ENCODE data around the gene BTBD18.
"Not testable (repeated sequence)": the region's sequence is repeated elsewhere in the genome, so short reads cannot be mapped to it uniquely, and the experiment has no call there.

BTBD18 gene

DNA sequence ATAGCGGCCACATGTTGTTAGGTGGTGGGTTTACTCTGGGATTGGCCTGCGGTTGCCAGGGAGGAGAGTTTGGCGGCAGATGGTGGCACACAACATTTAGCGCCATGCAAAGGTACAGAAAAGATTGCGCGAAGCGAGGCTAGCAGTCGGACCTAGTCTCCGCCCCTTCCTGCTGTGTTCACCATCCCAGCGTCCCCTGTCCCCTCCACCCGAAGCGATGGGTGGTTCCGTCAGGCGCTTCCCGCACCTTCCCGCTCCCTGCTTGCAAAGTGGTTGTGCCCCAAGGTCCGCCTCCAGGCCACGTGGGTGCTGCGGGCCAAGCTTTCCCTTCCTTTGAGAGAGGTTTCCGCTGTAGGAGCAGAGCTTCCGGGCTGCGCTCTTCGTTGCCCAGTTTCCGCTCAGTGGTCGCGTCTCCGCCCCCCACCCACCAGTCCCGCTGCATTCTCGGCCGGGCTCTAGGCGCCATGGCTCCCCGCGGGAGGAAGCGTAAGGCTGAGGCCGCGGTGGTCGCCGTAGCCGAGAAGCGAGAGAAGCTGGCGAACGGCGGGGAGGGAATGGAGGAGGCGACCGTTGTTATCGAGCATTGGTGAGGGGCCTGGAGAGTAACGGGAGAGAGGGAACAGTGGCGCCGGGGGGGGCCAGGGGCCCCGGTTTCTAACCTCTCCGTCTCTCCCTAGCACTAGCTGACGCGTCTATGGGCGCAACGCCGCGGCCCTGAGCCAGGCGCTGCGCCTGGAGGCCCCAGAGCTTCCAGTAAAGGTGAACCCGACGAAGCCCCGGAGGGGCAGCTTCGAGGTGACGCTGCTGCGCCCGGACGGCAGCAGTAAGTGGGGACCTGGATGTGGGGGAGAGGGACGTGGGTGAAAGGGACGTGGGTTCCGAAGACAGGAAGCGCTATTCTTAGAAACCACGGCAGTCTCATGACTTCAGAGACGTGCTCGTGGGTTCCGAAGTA is 10.2 kb downstream of the BTBD18 start, which contains the start of gene SELENOH:
TSS of gene SELENOH (plus strand) at position 360 of the 955 bp plus-strand sequence. CDS start at position 465, 105 bp downstream.
- ATAC-seq (replicated peaks; ENCODE audit: extremely low read depth, poor library complexity, severe bottlenecking) = peak; percentile 87
- peaks cover 37% of the 10 kb centered on the region for H3K36me3 Mint-ChIP-seq (ENCODE audit: insufficient read depth)
- H3K27ac Mint-ChIP-seq (ENCODE audit: low read depth) = peak within 1 kb of the TSS; percentile 98
- no peaks in the 10 kb centered on the region for H3K9me3 Mint-ChIP-seq
- no peaks in the 10 kb centered on the region for H3K27me3 Mint-ChIP-seq
- peak within 1 kb of the TSS; percentile 96 for H3K4me3 Mint-ChIP-seq
- DNase-seq (ENCODE audit: low spot score in 2 of 2) = peak; percentile 85 to 90
- peaks cover 44% of the 10 kb centered on the region for H3K4me1 Mint-ChIP-seq

DNA sequence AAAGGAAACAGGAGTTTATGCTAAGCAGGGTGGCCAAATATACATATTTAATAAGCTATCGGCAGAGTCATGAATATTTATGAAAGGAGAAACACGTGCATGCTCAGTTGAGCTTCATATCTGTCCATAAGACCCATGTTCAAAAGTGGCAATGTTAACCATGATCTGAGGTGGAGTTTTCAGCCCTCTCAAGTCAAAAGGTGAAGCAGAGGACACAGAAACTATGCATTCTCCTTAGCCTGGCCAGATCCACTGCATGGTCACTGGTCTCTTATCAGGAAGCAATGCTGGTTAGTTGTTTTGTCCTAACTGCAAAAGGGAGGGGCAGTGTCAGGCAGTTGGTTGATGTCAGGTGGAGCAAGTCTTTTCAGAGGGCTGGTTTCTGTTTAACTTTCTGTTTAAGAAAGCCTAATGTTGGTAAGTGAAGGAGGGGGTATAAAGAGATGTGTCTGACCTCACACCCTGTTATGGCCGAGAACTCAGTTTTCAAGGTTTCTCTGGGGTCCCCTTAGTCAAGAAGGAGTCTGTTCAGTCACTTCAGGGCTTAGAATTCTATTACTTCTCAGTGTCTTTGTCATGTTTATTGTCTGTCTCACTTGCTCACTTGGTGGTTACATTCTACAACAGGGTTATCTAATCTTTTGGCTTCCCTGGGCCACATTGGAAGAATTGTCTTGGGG is 15.9 kb downstream of the BTBD18 start:
- ATAC-seq (replicated peaks; ENCODE audit: extremely low read depth, poor library complexity, severe bottlenecking) (no peak), DNase-seq (ENCODE audit: low spot score in 2 of 2) (no peak)
- no peaks in the 10 kb centered on the region for H3K27me3 Mint-ChIP-seq
- peaks cover under 1% of the 10 kb centered on the region for H3K4me1 Mint-ChIP-seq
- no peak overlapping the region for H3K4me3 Mint-ChIP-seq
- peaks cover 28% of the 10 kb centered on the region for H3K36me3 Mint-ChIP-seq (ENCODE audit: insufficient read depth)
- no peaks in the 10 kb centered on the region for H3K9me3 Mint-ChIP-seq
- H3K27ac Mint-ChIP-seq (ENCODE audit: low read depth) = peak overlapping the region; percentile 41

DNA sequence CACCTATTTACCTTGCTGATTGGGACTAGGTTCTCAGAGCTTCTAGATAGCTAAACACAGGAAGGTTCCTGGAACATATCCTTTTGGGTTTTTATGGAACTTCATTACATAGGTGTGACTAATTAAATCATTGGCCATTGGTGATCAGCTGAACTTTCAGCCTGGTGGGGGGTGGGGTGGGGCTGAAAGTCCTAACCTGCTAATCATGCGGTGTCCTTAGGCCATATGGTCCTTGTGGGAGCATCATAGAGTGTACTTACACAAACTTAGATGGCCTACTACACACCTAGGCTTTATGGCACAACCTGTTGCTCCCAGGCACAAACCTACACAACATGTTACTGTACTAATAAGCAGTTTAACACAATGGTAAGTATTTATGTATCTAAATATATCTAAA is 19.0 kb downstream of the BTBD18 start:
- Mint-ChIP-seq H3K9me3 (no peaks in the 10 kb centered on the region), H3K36me3 (ENCODE audit: insufficient read depth) (peaks cover 25% of the 10 kb centered on the region), H3K4me1 (peaks cover 10% of the 10 kb centered on the region), H3K27ac (ENCODE audit: low read depth) (no peak overlapping the region), H3K27me3 (no peaks in the 10 kb centered on the region), H3K4me3 (no peak overlapping the region)
- DNase-seq (ENCODE audit: low spot score in 2 of 2) = no peak
- no peak for ATAC-seq (replicated peaks; ENCODE audit: extremely low read depth, poor library complexity, severe bottlenecking)

DNA sequence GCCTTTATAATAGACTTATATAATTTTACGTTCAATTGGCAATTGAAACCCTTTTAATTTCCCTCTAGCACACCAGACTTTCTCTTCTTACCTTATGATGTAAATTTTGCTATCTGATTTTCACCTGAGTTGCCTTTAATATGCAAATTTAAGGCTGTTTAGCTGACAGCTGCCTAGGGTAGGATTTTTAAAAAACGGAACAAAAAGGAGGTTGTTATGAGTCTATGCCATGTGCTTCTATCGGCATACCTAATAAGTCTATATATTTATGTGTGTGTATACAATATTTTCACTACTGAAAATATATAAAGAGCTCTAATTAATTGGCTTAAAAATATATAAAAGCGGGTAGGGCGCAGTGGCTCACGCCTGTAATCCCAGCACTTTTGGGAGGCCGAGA is 22.1 kb downstream of the BTBD18 start:
- H3K36me3 Mint-ChIP-seq (ENCODE audit: insufficient read depth) = peaks cover 14% of the 10 kb centered on the region
- peaks cover 15% of the 10 kb centered on the region for H3K4me1 Mint-ChIP-seq
- DNase-seq (ENCODE audit: low spot score in 2 of 2) = no peak
- H3K4me3 Mint-ChIP-seq = no peak overlapping the region
- no peak overlapping the region for H3K27ac Mint-ChIP-seq (ENCODE audit: low read depth)
- H3K9me3 Mint-ChIP-seq = no peaks in the 10 kb centered on the region
- ATAC-seq (replicated peaks; ENCODE audit: extremely low read depth, poor library complexity, severe bottlenecking) = no peak
- no peaks in the 10 kb centered on the region for H3K27me3 Mint-ChIP-seq

DNA sequence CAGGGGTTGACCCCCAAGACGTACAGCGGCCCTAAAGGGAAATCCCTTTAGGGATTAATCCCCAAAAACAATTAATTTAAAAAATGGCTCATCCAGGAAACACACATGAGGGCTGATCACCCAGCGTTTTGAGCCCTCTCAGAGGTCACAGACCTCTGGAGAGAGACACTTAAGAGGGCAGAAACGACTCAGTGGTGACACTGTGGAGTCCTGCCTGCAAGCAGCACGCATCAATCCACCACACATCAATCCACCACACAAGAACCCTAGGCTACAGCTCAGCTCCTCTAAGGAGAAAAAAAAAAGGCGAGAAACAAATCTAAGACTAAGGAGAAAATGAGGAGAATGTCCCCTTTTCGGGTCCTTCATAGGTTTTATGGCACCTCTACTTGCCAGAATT is 22.8 kb downstream of the BTBD18 start:
- ATAC-seq (replicated peaks; ENCODE audit: extremely low read depth, poor library complexity, severe bottlenecking) (no peak), DNase-seq (ENCODE audit: low spot score in 2 of 2) (no peak)
- H3K27ac Mint-ChIP-seq (ENCODE audit: low read depth) = no peak overlapping the region
- H3K4me3 Mint-ChIP-seq = no peak overlapping the region
- no peaks in the 10 kb centered on the region for H3K27me3 Mint-ChIP-seq
- H3K9me3 Mint-ChIP-seq = no peaks in the 10 kb centered on the region
- peaks cover 15% of the 10 kb centered on the region for H3K4me1 Mint-ChIP-seq
- peaks cover 12% of the 10 kb centered on the region for H3K36me3 Mint-ChIP-seq (ENCODE audit: insufficient read depth)

DNA sequence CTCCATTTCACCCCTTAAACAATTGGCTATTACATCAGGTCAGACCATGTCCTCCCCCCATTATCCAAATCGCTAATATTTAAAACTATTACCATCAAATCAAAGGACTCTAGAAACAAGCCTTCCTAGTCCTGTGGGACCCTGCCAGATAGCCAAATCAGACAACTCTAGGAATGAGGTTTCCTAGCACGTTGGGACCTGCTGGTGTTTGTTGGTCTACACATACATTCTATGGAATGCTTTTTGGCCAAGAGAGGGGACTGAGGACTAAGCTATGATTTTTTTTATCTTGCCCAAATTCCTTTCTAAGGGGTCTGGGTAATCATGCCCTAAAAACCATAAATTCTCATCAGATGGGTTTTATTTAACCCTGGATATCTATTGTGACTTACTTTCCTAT is 24.4 kb downstream of the BTBD18 start:
- Mint-ChIP-seq H3K27ac (ENCODE audit: low read depth) (no peak overlapping the region), H3K4me3 (no peak overlapping the region), H3K9me3 (no peaks in the 10 kb centered on the region), H3K4me1 (peaks cover 15% of the 10 kb centered on the region), H3K36me3 (ENCODE audit: insufficient read depth) (peaks cover 17% of the 10 kb centered on the region), H3K27me3 (no peaks in the 10 kb centered on the region)
- ATAC-seq (replicated peaks; ENCODE audit: extremely low read depth, poor library complexity, severe bottlenecking) = no peak
- no peak for DNase-seq (ENCODE audit: low spot score in 2 of 2)

DNA sequence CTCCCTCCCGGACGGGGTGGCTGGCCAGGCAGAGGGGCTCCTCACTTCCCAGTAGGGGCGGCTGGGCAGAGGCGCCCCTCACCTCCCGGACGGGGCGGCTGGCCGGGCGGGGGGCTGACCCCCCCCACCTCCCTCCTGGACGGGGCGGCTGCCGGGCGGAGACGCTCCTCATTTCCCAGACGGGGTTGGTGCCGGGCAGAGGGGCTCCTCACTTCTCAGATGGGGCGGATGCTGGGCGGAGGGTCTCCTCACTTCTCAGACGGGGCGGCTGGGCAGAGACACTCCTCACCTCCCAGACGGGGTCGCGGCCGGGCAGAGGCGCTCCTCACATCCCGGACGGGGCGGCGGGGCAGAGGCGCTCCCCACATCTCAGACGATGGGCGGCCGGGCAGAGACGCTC is 34.9 kb downstream of the BTBD18 start:
- not testable (repeated sequence) for H3K4me3 Mint-ChIP-seq; H3K9me3 Mint-ChIP-seq; H3K27me3 Mint-ChIP-seq; ATAC-seq (replicated peaks; ENCODE audit: extremely low read depth, poor library complexity, severe bottlenecking); DNase-seq (ENCODE audit: low spot score in 2 of 2); H3K27ac Mint-ChIP-seq (ENCODE audit: low read depth)
- H3K36me3 Mint-ChIP-seq (ENCODE audit: insufficient read depth) = peaks cover 28% of the 10 kb centered on the region
- peaks cover 20% of the 10 kb centered on the region for H3K4me1 Mint-ChIP-seq

DNA sequence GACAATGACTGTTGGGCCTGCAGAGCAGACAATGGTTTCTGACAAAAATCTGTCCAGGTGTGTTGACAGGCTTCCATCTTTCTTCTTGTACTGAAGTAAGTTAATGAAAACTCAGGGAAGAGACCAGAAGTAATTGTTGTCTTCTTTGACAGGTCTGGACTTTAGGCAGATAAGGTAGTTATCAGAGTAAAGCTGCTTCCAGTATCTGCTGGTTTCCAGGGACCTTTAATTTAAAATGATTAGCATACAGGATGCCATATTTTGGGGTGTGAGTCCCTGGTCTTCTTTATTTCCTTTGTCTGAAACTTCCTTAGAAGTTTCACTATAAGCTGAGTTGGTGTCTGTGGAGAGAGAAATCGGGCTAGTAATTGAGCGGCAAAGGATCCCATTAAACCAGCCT is 37.8 kb downstream of the BTBD18 start:
- peaks cover 32% of the 10 kb centered on the region for H3K4me1 Mint-ChIP-seq
- peaks cover 20% of the 10 kb centered on the region for H3K36me3 Mint-ChIP-seq (ENCODE audit: insufficient read depth)
- peak overlapping the region; percentile 94 for H3K27ac Mint-ChIP-seq (ENCODE audit: low read depth)
- DNase-seq (ENCODE audit: low spot score in 2 of 2) (no peak), ATAC-seq (replicated peaks; ENCODE audit: extremely low read depth, poor library complexity, severe bottlenecking) (no peak)
- no peaks in the 10 kb centered on the region for H3K27me3 Mint-ChIP-seq
- no peaks in the 10 kb centered on the region for H3K9me3 Mint-ChIP-seq
- peak overlapping the region; percentile 93 for H3K4me3 Mint-ChIP-seq

DNA sequence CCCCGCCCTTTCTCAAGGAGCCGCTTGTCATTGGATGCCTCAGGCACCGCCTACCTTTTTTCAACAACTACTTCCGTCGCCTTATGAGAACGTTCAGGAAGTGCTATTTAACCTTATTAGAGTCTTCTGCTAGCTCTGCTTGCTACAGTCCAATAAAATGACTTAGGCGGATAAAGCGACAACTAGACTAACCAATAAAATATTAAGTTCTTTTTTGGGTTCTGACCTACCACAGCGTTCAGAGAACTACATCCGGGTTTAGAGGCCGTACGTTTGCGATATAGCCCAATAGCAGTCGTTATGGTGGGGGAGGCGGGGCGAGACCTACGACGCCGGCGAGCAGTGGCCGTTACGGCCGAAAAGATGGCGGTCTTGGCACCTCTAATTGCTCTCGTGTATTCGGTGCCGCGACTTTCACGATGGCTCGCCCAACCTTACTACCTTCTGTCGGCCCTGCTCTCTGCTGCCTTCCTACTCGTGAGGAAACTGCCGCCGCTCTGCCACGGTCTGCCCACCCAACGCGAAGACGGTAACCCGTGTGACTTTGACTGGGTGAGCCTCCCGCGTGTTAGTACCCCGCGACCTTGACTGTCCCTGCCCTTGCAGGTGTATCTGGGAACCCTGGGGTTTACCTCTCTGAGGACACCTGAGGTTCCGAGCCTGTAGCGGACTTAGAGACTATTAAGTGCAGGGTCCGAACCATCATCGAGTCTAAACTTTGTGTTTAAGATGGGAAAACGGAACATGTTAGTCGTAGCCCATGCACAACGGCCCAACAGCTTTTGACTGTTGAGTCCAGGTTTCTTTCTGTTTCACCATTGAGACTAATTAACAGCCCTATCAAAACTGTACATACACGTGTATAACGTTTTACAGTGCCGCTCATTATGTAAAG is 39.1 kb downstream of the BTBD18 start, which contains the start of gene TMX2:
TSS of gene TMX2 (plus strand) at position 338 of the 895 bp plus-strand sequence. CDS start at position 364, 26 bp downstream.
- Mint-ChIP-seq H3K27ac (ENCODE audit: low read depth) (peak within 1 kb of the TSS; percentile 94), H3K27me3 (no peaks in the 10 kb centered on the region), H3K4me1 (peaks cover 43% of the 10 kb centered on the region), H3K9me3 (no peaks in the 10 kb centered on the region), H3K36me3 (ENCODE audit: insufficient read depth) (peaks cover 18% of the 10 kb centered on the region), H3K4me3 (peak within 1 kb of the TSS; percentile 93)
- peak; percentile 71 to 86 for DNase-seq (ENCODE audit: low spot score in 2 of 2)
- ATAC-seq (replicated peaks; ENCODE audit: extremely low read depth, poor library complexity, severe bottlenecking) = peak; percentile 96

DNA sequence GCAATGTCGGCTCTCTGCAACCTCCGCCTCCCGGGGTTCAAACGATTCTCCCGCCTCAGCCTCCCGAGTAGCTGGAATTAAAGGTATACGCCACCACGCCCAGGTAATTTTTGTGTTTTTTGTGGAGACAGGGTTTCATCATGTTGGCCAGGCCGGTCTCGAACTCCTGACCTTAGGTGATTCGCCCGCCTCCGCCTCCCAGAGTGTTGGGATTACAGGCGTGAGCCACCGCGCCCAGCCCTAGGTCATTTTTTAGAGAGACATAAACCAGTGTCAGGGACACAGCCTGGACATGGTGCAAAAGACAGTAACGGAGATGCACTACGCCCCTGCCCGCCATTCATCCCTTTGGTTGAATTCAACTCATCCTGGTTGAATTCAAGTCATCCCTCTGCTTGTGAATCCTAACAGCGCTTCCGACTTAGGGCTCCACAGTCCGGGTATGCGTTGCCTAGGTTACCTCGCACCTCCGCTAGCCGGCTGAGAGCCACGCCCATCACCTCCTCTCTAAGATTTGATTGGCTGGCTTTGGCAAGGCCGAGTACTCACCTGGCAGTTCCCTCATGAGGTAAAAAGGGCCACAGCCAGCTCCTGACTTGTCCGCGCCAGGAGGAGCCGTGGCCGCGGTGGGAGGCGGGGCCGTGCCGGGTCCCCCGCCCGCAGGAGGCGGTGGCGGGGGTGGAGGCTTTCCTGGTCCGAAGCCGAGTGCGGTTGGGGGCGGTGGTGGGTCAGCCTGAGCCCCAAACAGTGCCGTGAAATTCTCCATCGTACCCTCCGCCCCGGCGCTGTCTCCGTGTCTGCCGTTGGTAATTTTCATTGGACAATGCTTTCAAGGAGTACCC is 40.0 kb downstream of the BTBD18 start, which contains the start of gene MED19:
TSS of gene MED19 (minus strand) at position 802 of the 842 bp plus-strand sequence. CDS start at position 766, 36 bp downstream.
- Mint-ChIP-seq H3K27me3 (no peaks in the 10 kb centered on the region), H3K4me3 (peak within 1 kb of the TSS; percentile 93), H3K27ac (ENCODE audit: low read depth) (peak within 1 kb of the TSS; percentile 94), H3K36me3 (ENCODE audit: insufficient read depth) (peaks cover 19% of the 10 kb centered on the region), H3K4me1 (peaks cover 46% of the 10 kb centered on the region), H3K9me3 (no peaks in the 10 kb centered on the region)
- DNase-seq (ENCODE audit: low spot score in 2 of 2) (peak; percentile 60 to 70), ATAC-seq (replicated peaks; ENCODE audit: extremely low read depth, poor library complexity, severe bottlenecking) (peak; percentile 35)

DNA sequence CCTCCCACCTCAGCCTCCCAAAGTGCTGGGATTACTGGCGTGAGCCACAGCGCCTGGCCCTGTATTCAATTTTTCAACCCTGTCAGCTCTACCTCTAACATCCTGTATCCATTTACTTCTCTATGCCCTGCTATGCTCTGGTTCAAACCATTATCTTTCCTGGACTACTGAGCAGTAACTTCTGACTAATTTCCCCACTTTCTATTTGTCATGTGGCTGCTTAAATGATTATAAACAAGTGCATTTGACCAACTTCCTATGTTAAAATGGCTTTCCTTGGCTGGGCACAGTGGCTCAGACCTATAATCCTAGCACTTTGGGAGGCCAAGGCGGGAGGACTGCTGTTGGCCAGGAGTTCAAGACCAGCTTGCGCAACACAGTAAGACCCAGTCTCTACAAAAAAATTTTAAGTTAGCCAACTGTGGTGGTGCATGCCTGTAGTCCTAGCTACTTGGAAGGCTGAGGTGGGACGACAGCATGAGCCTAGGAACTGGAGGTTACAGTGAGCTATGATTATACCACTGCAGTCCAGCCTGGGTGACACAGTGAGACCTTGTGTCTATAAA is 41.7 kb downstream of the BTBD18 start:
- Mint-ChIP-seq H3K36me3 (ENCODE audit: insufficient read depth) (peaks cover 25% of the 10 kb centered on the region), H3K4me1 (peaks cover 46% of the 10 kb centered on the region), H3K4me3 (no peak overlapping the region), H3K9me3 (no peaks in the 10 kb centered on the region), H3K27ac (ENCODE audit: low read depth) (no peak overlapping the region), H3K27me3 (no peaks in the 10 kb centered on the region)
- DNase-seq (ENCODE audit: low spot score in 2 of 2) (no peak), ATAC-seq (replicated peaks; ENCODE audit: extremely low read depth, poor library complexity, severe bottlenecking) (no peak)
